ENCODE measurements around the gene OAS2.

OAS2 gene

GRCh38 chr12:113021500-113021899 lies 43.2 kb downstream of the OAS2 start:
- no peak overlapping the region for H3K27ac ChIP-seq (ENCODE audit: low read depth, low read length, severe bottlenecking)
- H3K9me3 ChIP-seq (ENCODE audit: control insufficient read depth, low read length), result no peaks in the 10 kb centered on the region
- H3K36me3 ChIP-seq (ENCODE audit: control insufficient read depth, insufficient read depth, low read length), result no peaks in the 10 kb centered on the region
- peaks cover 11% of the 10 kb centered on the region for H3K4me1 ChIP-seq (ENCODE audit: control insufficient read depth, insufficient read depth, low read length, poor library complexity, severe bottlenecking)
- WGBS, 2 experiments (ENCODE audit: insufficient coverage in 2 of 2), result 100% methylated on average over 1 of the region's 1 CpG
- no peak overlapping the region for H3K4me3 ChIP-seq (ENCODE audit: extremely low read depth, insufficient read depth, low read length, poor library complexity, severe bottlenecking)

DNA sequence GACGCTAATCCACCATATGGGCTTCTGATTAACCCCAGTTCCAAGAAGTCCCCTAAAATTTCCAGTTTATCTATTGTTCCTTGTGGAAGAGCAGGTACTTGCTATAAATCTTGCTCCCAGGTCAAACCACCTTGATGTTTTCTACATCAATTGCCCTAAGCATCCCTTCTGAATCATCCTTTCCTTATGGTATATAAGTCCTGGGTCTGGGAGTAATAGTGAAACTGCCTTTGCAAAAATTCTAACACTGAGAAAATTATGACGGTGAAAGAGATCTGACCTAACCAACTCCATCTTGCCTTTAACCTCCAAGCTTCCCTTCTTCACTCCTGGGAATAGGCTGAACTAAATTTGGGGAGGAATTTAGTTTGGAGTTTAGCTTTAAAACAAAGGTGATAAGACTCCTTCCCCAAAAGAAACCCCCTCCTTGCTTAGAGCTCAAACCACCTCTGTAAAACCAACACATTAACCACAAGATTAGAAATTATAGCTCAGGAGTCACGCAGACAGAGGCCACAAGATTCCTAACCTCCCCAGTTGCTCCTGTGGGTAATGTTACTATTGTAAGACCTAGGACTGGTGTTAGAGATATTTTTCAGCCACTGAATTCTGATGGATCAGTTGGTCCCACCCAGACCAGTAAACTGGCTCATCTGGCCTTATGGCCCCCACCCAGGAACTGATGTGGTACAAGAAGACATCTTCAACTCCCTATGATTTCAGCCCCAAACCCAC lies 44.4 kb downstream of the OAS2 start:
- no CpG with 5 or more reads among the region's 3 CpGs for WGBS, 2 experiments (ENCODE audit: insufficient coverage in 2 of 2)
- no peak overlapping the region for H3K27ac ChIP-seq (ENCODE audit: low read depth, low read length, severe bottlenecking)

DNA sequence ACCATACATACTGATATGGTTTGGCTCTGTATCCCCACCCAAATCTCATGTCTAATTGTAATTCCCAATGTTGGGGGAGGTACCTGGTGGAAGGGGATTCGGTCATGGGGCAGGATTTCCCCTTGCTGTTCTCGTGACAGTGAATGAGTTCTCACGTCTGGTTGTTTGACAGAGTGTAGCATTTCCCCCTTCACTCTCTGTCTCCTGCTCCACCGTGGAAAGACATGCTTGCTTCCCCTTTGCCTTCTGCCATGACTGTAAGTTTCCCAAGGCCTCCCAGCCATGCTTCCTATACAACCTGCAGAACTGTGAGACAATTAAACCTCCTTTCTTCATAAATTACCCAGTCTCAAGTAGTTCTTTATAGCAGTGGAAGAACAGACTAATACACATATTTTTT lies 49.4 kb downstream of the OAS2 start:
- no peaks in the 10 kb centered on the region for H3K9me3 ChIP-seq (ENCODE audit: control insufficient read depth, low read length)
- H3K36me3 ChIP-seq (ENCODE audit: control insufficient read depth, insufficient read depth, low read length), result no peaks in the 10 kb centered on the region
- 92 to 94% methylated on average over 3 to 4 of the region's 4 CpGs for WGBS, 2 experiments (ENCODE audit: insufficient coverage in 2 of 2)
- no peak overlapping the region for H3K27ac ChIP-seq (ENCODE audit: low read depth, low read length, severe bottlenecking)
- H3K4me3 ChIP-seq (ENCODE audit: extremely low read depth, insufficient read depth, low read length, poor library complexity, severe bottlenecking), result no peak overlapping the region
- H3K4me1 ChIP-seq (ENCODE audit: control insufficient read depth, insufficient read depth, low read length, poor library complexity, severe bottlenecking), result no peaks in the 10 kb centered on the region

More for the DNA sequence above, 44.4 kb downstream of the OAS2 start:
- Histone ChIP-seq H3K9me3 (ENCODE audit: control insufficient read depth, low read length) (no peaks in the 10 kb centered on the region), H3K4me3 (ENCODE audit: extremely low read depth, insufficient read depth, low read length, poor library complexity, severe bottlenecking) (no peak overlapping the region), H3K36me3 (ENCODE audit: control insufficient read depth, insufficient read depth, low read length) (no peaks in the 10 kb centered on the region), H3K4me1 (ENCODE audit: control insufficient read depth, insufficient read depth, low read length, poor library complexity, severe bottlenecking) (peaks cover 11% of the 10 kb centered on the region)

- H3K4me1 ChIP-seq (ENCODE audit: control insufficient read depth, insufficient read depth, low read length, poor library complexity, severe bottlenecking), result no peaks in the 10 kb centered on the region
- H3K9me3 ChIP-seq (ENCODE audit: control insufficient read depth, low read length), result no peaks in the 10 kb centered on the region
- H3K36me3 ChIP-seq (ENCODE audit: control insufficient read depth, insufficient read depth, low read length), result no peaks in the 10 kb centered on the region
- 14 to 21% methylated on average over 6 to 7 of the region's 9 CpGs for WGBS, 2 experiments (ENCODE audit: insufficient coverage in 2 of 2)
- H3K4me3 ChIP-seq (ENCODE audit: extremely low read depth, insufficient read depth, low read length, poor library complexity, severe bottlenecking), result no peak overlapping the region
- no peak overlapping the region for H3K27ac ChIP-seq (ENCODE audit: low read depth, low read length, severe bottlenecking)
Measured at GRCh38 chr12:113030875-113031525, 52.7 kb downstream of the OAS2 start.

GRCh38 chr12:113039911-113040445 lies 61.7 kb downstream of the OAS2 start:
- Histone ChIP-seq H3K4me1 (ENCODE audit: control insufficient read depth, insufficient read depth, low read length, poor library complexity, severe bottlenecking) (peaks cover 7% of the 10 kb centered on the region), H3K27ac (ENCODE audit: low read depth, low read length, severe bottlenecking) (no peak overlapping the region), H3K9me3 (ENCODE audit: control insufficient read depth, low read length) (no peaks in the 10 kb centered on the region), H3K36me3 (ENCODE audit: control insufficient read depth, insufficient read depth, low read length) (no peaks in the 10 kb centered on the region), H3K4me3 (ENCODE audit: extremely low read depth, insufficient read depth, low read length, poor library complexity, severe bottlenecking) (no peak overlapping the region)
- 53 to 91% methylated on average over 1 to 3 of the region's 4 CpGs for WGBS, 2 experiments (ENCODE audit: insufficient coverage in 2 of 2)

- H3K36me3 ChIP-seq (ENCODE audit: control insufficient read depth, insufficient read depth, low read length), result no peaks in the 10 kb centered on the region
- no peak overlapping the region for H3K4me3 ChIP-seq (ENCODE audit: extremely low read depth, insufficient read depth, low read length, poor library complexity, severe bottlenecking)
- peaks cover 7% of the 10 kb centered on the region for H3K4me1 ChIP-seq (ENCODE audit: control insufficient read depth, insufficient read depth, low read length, poor library complexity, severe bottlenecking)
- WGBS, 2 experiments (ENCODE audit: insufficient coverage in 2 of 2), result 81 to 90% methylated on average over 6 to 7 of the region's 7 CpGs
- no peak overlapping the region for H3K27ac ChIP-seq (ENCODE audit: low read depth, low read length, severe bottlenecking)
- H3K9me3 ChIP-seq (ENCODE audit: control insufficient read depth, low read length), result no peaks in the 10 kb centered on the region
Measured at GRCh38 chr12:113040722-113041171, 62.4 kb downstream of the OAS2 start.

DNA sequence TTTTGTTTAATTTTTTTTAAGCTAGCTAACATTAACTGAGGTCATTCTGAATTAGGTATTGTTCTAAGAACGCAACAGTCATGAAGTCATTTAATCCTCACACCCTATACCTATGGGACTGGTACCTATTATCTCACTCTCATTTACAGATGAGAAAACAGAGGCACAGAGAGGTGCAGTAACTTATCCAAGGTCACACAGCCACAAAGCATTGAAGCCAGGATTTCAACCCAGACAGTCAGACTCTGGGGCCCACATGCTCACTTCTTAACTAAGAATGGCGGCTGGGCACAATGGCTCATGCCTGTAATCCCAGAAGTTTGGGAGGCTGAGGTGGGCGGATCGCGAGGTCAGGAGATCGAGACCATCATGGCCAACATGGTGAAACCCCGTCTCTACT lies 63.2 kb downstream of the OAS2 start:
- Histone ChIP-seq H3K9me3 (ENCODE audit: control insufficient read depth, low read length) (no peaks in the 10 kb centered on the region), H3K4me1 (ENCODE audit: control insufficient read depth, insufficient read depth, low read length, poor library complexity, severe bottlenecking) (peaks cover 7% of the 10 kb centered on the region), H3K27ac (ENCODE audit: low read depth, low read length, severe bottlenecking) (no peak overlapping the region), H3K36me3 (ENCODE audit: control insufficient read depth, insufficient read depth, low read length) (no peaks in the 10 kb centered on the region), H3K4me3 (ENCODE audit: extremely low read depth, insufficient read depth, low read length, poor library complexity, severe bottlenecking) (no peak overlapping the region)
- WGBS, 2 experiments (ENCODE audit: insufficient coverage in 2 of 2), result 71 to 81% methylated on average over 1 to 6 of the region's 7 CpGs

- no peaks in the 10 kb centered on the region for H3K9me3 ChIP-seq (ENCODE audit: control insufficient read depth, low read length)
- H3K4me3 ChIP-seq (ENCODE audit: extremely low read depth, insufficient read depth, low read length, poor library complexity, severe bottlenecking), result no peak overlapping the region
- H3K36me3 ChIP-seq (ENCODE audit: control insufficient read depth, insufficient read depth, low read length), result no peaks in the 10 kb centered on the region
- WGBS, 2 experiments (ENCODE audit: insufficient coverage in 2 of 2), result 90 to 91% methylated on average over 5 to 7 of the region's 8 CpGs
- peaks cover 7% of the 10 kb centered on the region for H3K4me1 ChIP-seq (ENCODE audit: control insufficient read depth, insufficient read depth, low read length, poor library complexity, severe bottlenecking)
- H3K27ac ChIP-seq (ENCODE audit: low read depth, low read length, severe bottlenecking), result no peak overlapping the region
Measured at GRCh38 chr12:113043240-113043639, 64.9 kb downstream of the OAS2 start.

DNA sequence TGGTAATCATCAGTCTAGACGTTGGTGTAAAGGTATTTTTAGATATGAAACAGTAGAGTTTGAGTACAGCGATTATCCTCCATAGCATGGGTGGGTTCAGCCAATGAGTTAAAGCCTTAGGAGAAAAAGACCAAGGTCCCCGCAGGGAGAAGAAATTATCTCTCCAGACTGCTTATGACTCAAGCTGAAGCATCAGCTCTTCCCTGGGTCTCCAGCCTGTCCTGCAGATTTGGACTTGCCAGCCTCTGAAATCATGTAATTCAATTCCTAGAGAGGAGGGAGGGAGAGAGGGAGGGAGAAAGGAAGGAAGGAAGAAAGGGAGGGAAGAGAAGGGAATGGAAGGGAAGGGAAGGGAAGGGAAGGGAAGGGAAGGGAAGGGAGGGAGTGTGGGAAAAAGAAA lies 66.2 kb downstream of the OAS2 start:
- Histone ChIP-seq H3K27ac (ENCODE audit: low read depth, low read length, severe bottlenecking) (no peak overlapping the region), H3K9me3 (ENCODE audit: control insufficient read depth, low read length) (no peaks in the 10 kb centered on the region), H3K36me3 (ENCODE audit: control insufficient read depth, insufficient read depth, low read length) (no peaks in the 10 kb centered on the region), H3K4me3 (ENCODE audit: extremely low read depth, insufficient read depth, low read length, poor library complexity, severe bottlenecking) (no peak overlapping the region), H3K4me1 (ENCODE audit: control insufficient read depth, insufficient read depth, low read length, poor library complexity, severe bottlenecking) (peaks cover 7% of the 10 kb centered on the region)
- whole genome bisulfite sequencing, 2 experiments (ENCODE audit: insufficient coverage in 2 of 2), result 76 to 80% methylated on average over 3 of the region's 3 CpGs

DNA sequence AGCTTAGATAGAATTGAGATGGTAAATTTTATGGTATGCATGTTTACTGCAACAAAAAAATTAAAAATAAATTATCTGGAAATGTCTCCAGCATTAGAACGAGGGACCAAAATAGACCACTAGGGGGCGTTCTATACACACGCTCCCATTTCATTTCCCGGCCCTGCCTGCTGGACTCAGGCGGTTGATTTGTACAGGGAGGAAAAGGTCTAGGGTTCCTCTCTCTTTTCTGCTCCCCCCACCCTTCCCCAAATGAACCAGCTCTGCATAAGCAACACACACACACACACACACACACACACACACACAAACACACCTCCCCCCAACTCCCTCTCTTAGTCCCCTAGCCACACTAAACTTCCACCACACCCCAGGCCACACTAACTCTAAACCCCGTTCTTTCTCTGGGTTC lies 70.4 kb downstream of the OAS2 start:
- H3K4me1 ChIP-seq (ENCODE audit: control insufficient read depth, insufficient read depth, low read length, poor library complexity, severe bottlenecking), result no peaks in the 10 kb centered on the region
- no peak overlapping the region for H3K27ac ChIP-seq (ENCODE audit: low read depth, low read length, severe bottlenecking)
- WGBS, 2 experiments (ENCODE audit: insufficient coverage in 2 of 2), result 78 to 100% methylated on average over 1 of the region's 6 CpGs
- H3K9me3 ChIP-seq (ENCODE audit: control insufficient read depth, low read length), result no peaks in the 10 kb centered on the region
- no peaks in the 10 kb centered on the region for H3K36me3 ChIP-seq (ENCODE audit: control insufficient read depth, insufficient read depth, low read length)
- H3K4me3 ChIP-seq (ENCODE audit: extremely low read depth, insufficient read depth, low read length, poor library complexity, severe bottlenecking), result no peak overlapping the region
